ENCODE measurements around the gene SLC6A9.
A peak's percentile ranks its signal among the peaks of the same experiment; 100 is the strongest.

SLC6A9 gene

GRCh38 chr1:44073528-44073927, 42.3 kb upstream of the SLC6A9 start:
- TF ChIP-seq CTCF (IDR thresholded peaks at IDR 0.05; ENCODE audit: insufficient read depth, low read depth, low read length, missing control alignments) = no peak
- DNase-seq (ENCODE audit: low read depth) = no peak
- H3K4me3 ChIP-seq (ENCODE audit: low read depth, low read length) = no peak overlapping the region

- no peak overlapping the region for H3K4me3 ChIP-seq (ENCODE audit: low read depth, low read length)
- no peak for DNase-seq (ENCODE audit: low read depth)
- no peak for TF ChIP-seq CTCF (IDR thresholded peaks at IDR 0.05; ENCODE audit: insufficient read depth, low read depth, low read length, missing control alignments)
Observed at GRCh38 chr1:44072821-44073220, 41.6 kb upstream of the SLC6A9 start.

GRCh38 chr1:44072204-44072603, 40.9 kb upstream of the SLC6A9 start:
- TF ChIP-seq CTCF (IDR thresholded peaks at IDR 0.05; ENCODE audit: insufficient read depth, low read depth, low read length, missing control alignments) = no peak
- H3K4me3 ChIP-seq (ENCODE audit: low read depth, low read length) = no peak overlapping the region
- no peak for DNase-seq (ENCODE audit: low read depth)

- no peak for TF ChIP-seq CTCF (IDR thresholded peaks at IDR 0.05; ENCODE audit: insufficient read depth, low read depth, low read length, missing control alignments)
- DNase-seq (ENCODE audit: low read depth) = no peak
- H3K4me3 ChIP-seq (ENCODE audit: low read depth, low read length) = no peak overlapping the region
Observed at GRCh38 chr1:44071461-44071860, 40.2 kb upstream of the SLC6A9 start.

GRCh38 chr1:44068442-44068921, 37.2 kb upstream of the SLC6A9 start:
- TF ChIP-seq CTCF (IDR thresholded peaks at IDR 0.05; ENCODE audit: insufficient read depth, low read depth, low read length, missing control alignments) = no peak
- DNase-seq (ENCODE audit: low read depth) = peak; percentile 48
- no peak overlapping the region for H3K4me3 ChIP-seq (ENCODE audit: low read depth, low read length)

- DNase-seq (ENCODE audit: low read depth) = peak; percentile 56
- H3K4me3 ChIP-seq (ENCODE audit: low read depth, low read length) = peak overlapping the region; percentile 19; the same call in 1 of the 2 replicates
- no peak for TF ChIP-seq CTCF (IDR thresholded peaks at IDR 0.05; ENCODE audit: insufficient read depth, low read depth, low read length, missing control alignments)
Observed at GRCh38 chr1:44067266-44068250, 36.3 kb upstream of the SLC6A9 start.
